GM20431 (cell line): ENCODE measurements around the gene TMEM37.

Source experiments
- in situ Hi-C: fragments of 300-500 bp; cut with MseI, MboI; formaldehyde crosslinking; loops from one replicate; pipeline ENCODE4 v1.15.0; 2020; ENCODE audit warnings: low sequenced_read_pairs; ENCODE audit not compliant: unreplicated experiment

The TMEM37 gene

DNA sequence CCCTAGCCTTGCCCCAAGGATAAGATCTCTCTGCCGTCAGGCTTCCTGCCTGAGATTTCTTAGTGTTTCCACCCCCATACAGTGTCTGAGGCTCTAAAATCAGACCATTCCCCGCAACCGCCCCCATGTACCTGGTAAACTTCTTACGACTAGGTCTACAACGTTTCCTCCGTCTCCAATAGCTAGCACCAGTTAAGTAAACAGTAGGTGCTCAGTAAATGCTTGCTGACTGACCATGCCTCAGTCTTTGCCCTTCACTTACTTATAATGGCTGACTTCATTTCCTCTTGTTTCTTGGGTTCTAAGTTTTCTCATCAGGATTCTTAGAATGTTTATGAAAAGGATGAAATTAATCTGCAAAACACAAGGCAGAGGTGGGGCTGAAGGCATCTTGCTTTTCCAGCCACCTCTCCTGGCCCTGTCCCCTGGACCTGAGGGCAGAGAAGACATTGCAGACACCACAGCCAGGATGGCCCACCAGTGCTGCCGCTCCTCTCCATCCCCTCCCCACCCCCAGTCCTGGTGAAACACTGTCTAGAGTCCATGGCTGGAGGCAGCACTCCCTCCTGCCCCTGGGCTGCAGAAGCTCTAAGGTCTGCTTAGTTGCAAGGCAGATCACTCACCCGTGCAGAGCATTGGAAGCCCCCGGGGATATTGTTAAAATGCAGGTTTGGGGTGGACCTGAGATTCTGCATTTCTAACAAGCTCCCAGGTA is 16.9 kb downstream of the TMEM37 start:
- in situ Hi-C loops, result no loop called here

DNA sequence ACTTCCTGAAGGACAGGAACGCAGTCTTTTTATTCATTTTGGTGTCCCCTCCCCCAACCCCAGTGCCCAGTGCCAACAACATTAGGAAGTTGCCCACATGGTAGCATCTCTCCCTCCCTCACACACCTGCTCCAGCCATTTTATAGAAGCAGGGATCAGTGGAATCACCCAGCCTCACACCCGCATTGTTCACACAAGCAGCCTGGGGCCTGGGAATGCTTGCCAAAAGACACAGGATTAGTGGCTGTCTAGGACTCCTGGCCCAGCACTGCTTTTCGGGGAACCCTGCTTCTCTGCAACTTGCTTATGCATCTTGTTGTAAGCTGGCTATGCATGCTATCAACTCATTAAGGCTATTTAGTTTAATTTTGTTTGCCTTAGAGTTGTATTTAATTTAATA is 17.9 kb downstream of the TMEM37 start:
- in situ Hi-C loops, result no loop called here

- in situ Hi-C loops, result no loop called here
These were observed 19.8 kb downstream of the TMEM37 start for GRCh38 chr2:119451336-119452050.

DNA sequence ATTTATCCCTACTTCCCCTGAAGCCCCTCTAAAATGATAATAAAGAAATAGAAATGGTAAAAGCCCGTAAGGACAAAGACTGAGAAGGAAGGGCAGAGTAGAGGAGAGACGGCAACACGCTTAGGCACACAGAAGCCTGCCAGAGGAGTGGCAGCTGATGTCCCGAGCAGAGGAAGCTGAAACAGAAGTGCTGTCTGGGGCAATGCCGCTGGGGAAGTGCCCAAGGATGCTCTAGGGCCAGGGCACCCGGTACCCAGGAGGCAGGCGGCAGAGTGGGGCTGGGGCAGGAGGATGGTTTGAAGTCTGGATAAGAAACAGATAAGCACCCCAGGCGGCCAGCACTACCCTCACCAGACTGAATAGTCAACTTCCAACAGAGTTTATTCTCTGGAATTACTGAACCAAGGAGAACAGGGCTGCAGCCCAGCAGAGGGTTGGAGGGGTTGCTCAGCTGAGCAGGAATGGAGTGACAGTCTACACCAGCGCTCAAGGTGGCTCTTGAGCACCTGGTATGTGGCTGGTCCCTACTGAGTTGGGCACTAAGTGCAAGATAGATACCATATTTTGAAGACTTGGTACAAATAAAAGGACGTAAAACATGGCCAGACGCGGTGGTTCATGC is 22.4 kb downstream of the TMEM37 start:
- in situ Hi-C loops, result no loop called here

DNA sequence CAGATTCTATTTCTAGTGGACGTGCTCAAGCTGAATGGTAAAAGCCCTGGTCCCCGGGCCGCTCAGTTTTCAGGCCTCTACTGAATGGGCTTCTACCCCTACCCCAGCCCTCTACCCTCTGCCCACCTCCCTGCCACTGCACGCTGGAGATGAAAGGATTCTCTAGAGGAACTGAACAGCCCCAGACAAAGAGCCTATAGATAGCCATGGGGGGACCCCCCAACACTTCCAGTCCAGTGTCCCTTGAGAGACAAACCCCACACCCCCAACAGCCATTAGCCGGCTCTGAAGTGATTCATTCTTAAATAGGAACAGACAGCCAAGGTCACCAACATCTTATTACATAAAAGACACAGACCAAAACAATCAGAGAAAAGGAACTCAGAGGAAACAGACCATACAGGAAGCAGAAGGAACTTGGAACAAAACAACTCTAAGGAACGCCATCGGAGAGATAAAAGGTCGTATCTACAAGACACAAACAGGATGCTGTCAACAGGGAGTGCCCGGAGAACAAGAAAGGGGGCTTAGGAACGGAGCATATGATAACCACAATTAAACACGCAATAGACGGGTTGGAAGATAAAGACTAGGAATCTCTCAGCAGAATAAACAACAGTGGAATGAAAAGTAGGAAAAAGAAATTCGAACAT is 23.5 kb downstream of the TMEM37 start:
- in situ Hi-C loops, result no loop called here

DNA sequence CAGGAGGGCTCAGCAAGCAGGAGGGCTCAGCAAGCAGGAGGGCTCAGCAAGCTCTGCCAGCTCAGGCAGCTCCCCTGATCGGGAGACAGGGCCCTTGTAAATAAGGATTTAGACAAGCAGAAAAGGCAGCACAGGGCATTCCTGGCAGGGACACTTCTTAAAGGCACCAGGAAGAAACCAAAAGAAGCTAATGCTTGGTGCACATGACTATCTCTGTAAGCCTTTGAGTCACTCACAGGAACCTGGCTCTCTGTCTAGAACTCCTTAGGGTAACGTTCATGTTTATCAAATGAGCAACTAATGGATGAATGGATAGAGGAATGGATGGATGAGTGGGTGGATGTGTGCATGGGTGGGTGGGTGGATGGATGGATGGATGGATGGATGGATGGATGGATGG is 28.4 kb downstream of the TMEM37 start:
- in situ Hi-C loops, result no loop called here

DNA sequence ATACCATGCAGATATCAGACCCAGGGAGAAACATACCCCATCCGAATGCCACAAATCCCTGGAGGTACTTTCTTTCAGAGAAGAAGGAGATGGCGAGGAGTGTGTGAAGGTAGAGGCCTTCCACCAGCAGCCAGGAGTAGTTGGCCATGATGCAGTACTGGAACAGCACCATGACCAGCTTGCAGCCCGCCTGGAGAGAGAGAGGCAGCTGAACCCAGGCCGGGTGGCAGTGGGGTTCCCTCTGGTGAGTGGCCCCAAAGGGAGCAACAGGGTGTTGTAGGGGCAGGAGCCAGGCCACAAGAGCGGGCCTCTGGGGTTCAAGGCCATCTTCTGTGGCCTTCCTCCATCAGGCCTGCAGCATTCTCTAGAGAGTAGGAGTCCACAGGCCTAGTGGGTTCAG is 30.2 kb downstream of the TMEM37 start:
- in situ Hi-C loops, result no loop called here

GRCh38 chr2:119462574-119462973 is 30.9 kb downstream of the TMEM37 start:
- in situ Hi-C loops, result no loop called here

GRCh38 chr2:119463136-119463535 is 31.5 kb downstream of the TMEM37 start:
- in situ Hi-C loops, result no loop called here

- in situ Hi-C loops, result no loop called here
These were observed 32.3 kb downstream of the TMEM37 start for GRCh38 chr2:119463990-119464389.

DNA sequence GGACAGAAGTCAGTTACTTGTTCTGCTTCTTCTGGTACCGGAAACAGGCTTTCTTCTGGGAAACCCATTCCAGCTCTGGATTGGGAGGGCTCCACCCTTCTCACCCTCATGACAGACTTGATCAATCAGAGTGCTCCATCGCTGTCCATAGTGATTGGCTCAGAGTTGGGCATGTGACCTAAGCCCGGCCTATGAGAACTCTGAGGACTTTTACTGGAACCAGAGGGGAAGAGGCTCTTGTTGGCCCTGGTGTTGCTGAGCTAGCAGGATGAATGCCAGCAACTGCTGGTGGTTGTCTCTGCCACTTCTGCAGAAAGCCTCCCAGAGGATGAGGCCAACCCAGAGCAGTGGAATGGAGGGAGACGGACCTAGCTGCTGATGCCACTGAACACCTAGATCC is 33.3 kb downstream of the TMEM37 start:
- in situ Hi-C loops, result no loop called here

DNA sequence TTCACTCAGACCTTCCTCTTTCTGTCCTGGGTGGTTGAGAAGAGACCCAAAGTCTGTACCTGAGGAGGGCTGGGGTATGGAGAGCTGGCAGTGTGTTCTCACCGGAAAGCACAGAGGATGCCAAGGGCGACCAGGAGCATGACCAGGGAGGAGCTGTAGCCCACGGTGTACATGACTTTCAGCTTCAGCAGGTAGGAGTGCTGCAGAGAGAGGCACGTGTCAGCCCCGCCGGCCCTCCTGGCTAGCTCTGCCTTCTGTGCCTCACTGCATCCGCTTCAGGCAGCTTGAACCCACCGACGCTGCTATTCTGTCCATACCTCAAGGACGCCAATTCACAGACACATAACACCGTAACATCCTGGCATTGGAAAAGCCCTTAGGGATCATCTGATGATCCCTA is 34.0 kb downstream of the TMEM37 start:
- in situ Hi-C loops, result no loop called here

- in situ Hi-C loops, result no loop called here
These were observed 34.7 kb downstream of the TMEM37 start for GRCh38 chr2:119466373-119466772.

GRCh38 chr2:119468154-119468955 is 36.7 kb downstream of the TMEM37 start:
- in situ Hi-C loops, result no loop called here

DNA sequence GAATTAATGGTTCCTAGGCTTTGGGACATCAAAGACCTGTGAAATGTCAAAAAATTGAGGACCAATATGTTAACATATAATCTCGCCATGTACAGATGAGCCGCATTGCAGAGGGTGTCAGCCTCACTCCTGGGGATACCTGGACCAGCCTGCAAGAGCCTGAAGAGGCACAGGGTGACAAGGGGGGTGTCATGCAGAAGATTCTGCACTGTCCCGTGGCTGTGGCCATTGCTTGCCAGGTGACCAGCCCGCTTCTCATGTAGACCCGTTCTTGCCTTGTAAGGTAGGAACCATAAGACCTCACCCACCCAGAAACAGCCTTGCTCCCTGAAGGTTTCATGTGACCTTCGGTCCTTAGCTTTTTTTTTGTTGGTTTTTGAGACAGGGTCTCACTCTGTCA is 37.5 kb downstream of the TMEM37 start:
- in situ Hi-C loops, result no loop called here

GRCh38 chr2:119469661-119470297 is 38.1 kb downstream of the TMEM37 start:
- in situ Hi-C loops, result loop anchor here (10.0 kb wide), 1 partner anchor 65 kb away; no protein-coding TSS in a partner anchor

GRCh38 chr2:119472749-119473148 is 41.1 kb downstream of the TMEM37 start:
- in situ Hi-C loops, result loop anchor here (10.0 kb wide), 1 partner anchor 68 kb away; no protein-coding TSS in a partner anchor

DNA sequence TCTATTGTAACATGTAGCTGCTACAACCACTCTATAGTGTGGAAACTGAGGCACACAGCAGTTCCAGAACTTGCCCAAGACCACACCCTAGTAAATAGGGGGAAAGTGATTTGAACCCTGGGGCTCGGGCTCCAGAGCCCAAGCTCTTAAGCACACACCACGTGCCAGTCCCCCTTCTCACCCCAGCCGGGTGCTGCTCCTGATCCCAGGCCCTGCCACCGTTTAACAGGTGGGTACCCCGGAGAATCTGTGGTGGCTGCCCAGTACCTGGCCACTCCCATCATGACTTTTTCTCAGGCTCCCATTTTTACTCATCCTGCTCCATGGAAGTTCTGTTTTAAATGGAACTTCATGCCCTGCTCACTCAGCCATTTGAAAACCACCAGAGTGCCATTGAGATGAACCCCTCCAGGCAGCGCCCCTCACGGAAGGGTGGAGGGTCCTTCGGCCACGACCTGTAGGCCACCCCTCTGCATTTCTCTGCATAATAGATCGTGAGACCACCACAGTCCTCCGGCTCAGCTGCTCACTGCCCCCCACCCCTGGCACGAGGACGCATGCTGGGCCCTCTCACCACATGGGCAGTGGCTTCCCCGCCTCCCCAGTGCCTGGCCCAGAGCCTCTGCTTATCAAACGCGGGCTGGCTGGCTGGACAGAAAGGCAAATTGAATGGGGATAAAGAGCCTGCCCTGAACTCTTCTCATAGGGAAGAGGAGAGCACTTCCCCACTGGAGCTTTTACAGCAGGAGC is 42.1 kb downstream of the TMEM37 start:
- in situ Hi-C loops, result loop anchor here (10.0 kb wide), 1 partner anchor 69 kb away; no protein-coding TSS in a partner anchor
